GM23338 (cell line): Measurements from ENCODE around the gene ELOVL2. TPM values are rescaled to one million over a fixed set of nuclear protein-coding genes. Genes with fewer than 3 reads are reported as not detected.

Experiments used
- ATAC-seq: fragments of 200-7000 bp; cut with Tn5 transposase; 3 replicates; pipeline ENCODE4 v1.9.1; 2020
- DNase-seq: peaks from one replicate; pipeline ENCODE4 v3.0.0-alpha.2; 2015; ENCODE audit warnings: low spot score
- H2AFZ ChIP-seq: fragments of 200-600 bp; sonication (generic); 2 replicates; pipeline ENCODE4 v1.8.0; 2016; ENCODE audit warnings: antibody characterized with exemption, mild to moderate bottlenecking, moderate library complexity
- H3F3A ChIP-seq: fragments of 200-600 bp; sonication (generic); replicated peaks from 2 replicates; pipeline ENCODE4 v1.8.0; 2017; ENCODE audit warnings: antibody characterized with exemption, mixed run types, low read depth
- H3K27ac ChIP-seq: fragments of 200-600 bp; sonication (generic); 2 replicates; pipeline ENCODE4 v1.6.1; 2016; ENCODE audit warnings: low read depth
- H3K27me3 ChIP-seq: fragments of 200-600 bp; sonication (generic); 2 replicates; pipeline ENCODE4 v1.8.0; 2016; ENCODE audit warnings: mild to moderate bottlenecking, mixed run types, moderate library complexity; ENCODE audit not compliant: insufficient read depth
- H3K36me3 ChIP-seq: fragments of 200-600 bp; sonication (generic); 2 replicates; pipeline ENCODE4 v1.8.0; 2016; ENCODE audit warnings: mild to moderate bottlenecking; ENCODE audit not compliant: insufficient read depth
- H3K4me1 ChIP-seq: fragments of 200-600 bp; sonication (generic); 2 replicates; pipeline ENCODE4 v1.8.0; 2016; ENCODE audit warnings: mild to moderate bottlenecking, moderate library complexity; ENCODE audit not compliant: insufficient read depth
- H3K4me2 ChIP-seq: fragments of 200-600 bp; sonication (generic); 2 replicates; pipeline ENCODE4 v1.7.1; 2017; ENCODE audit warnings: mixed run types
- H3K4me3 ChIP-seq: fragments of 200-600 bp; sonication (generic); 2 replicates; pipeline ENCODE4 v1.6.1; 2016; ENCODE audit warnings: mixed run types
- H3K79me2 ChIP-seq: fragments of 200-600 bp; sonication (generic); replicated peaks from 2 replicates; pipeline ENCODE4 v1.8.0; 2017; ENCODE audit warnings: mild to moderate bottlenecking; ENCODE audit not compliant: insufficient read depth
- H3K9me2 ChIP-seq: fragments of 200-600 bp; sonication (generic); 2 replicates; pipeline ENCODE4 v1.8.0; 2017; ENCODE audit not compliant: insufficient read depth
- H4K20me1 ChIP-seq: fragments of 200-600 bp; sonication (generic); replicated peaks from 2 replicates; pipeline ENCODE4 v1.8.0; 2017; ENCODE audit warnings: mild to moderate bottlenecking; ENCODE audit not compliant: insufficient read depth
- H3K27ac Mint-ChIP-seq: 2 replicates; pipeline ENCODE4 v1.8.0; 2020; ENCODE audit warnings: inconsistent platforms, mild to moderate bottlenecking, moderate library complexity, mixed read lengths
- H3K27me3 Mint-ChIP-seq: 3 replicates; pipeline ENCODE4 v1.8.0; 2022; ENCODE audit warnings: low read depth, mild to moderate bottlenecking, moderate library complexity, mixed read lengths, inconsistent platforms; ENCODE audit not compliant: insufficient read depth, poor library complexity
- H3K36me3 Mint-ChIP-seq: 3 replicates; pipeline ENCODE4 v1.8.0; 2021; ENCODE audit warnings: low read depth, mild to moderate bottlenecking, inconsistent platforms, moderate library complexity, mixed read lengths
- H3K4me1 Mint-ChIP-seq: 3 replicates; pipeline ENCODE4 v1.8.0; 2020; ENCODE audit warnings: mild to moderate bottlenecking, inconsistent platforms, mixed read lengths
- H3K4me3 Mint-ChIP-seq: 3 replicates; pipeline ENCODE4 v1.8.0; 2021; ENCODE audit warnings: moderate library complexity, mild to moderate bottlenecking, inconsistent platforms, mixed read lengths
- H3K9me3 Mint-ChIP-seq: 3 replicates; pipeline ENCODE4 v1.8.0; 2020; ENCODE audit warnings: moderate library complexity, mild to moderate bottlenecking, inconsistent platforms, mixed read lengths
- CREB1 ChIP-seq: fragments of 250-450 bp; sonication (Bioruptor Pico); IDR thresholded peaks from 2 replicates; pipeline ENCODE4 v1.5.0; 2020; ENCODE audit warnings: low read depth, mild to moderate bottlenecking, moderate library complexity
- CTCF ChIP-seq, 2 experiments: fragments of 200-600 bp in 1 of 2; sonication (generic) in 1 of 2; conservative IDR thresholded peaks; 2 replicates each; pipeline versions ENCODE4 v1.5.1 to v1.6.1; 2016 to 2017; ENCODE audit warnings: antibody characterized with exemption in 2 of 2, low read depth in 2 of 2, mild to moderate bottlenecking in 2 of 2, moderate library complexity in 1 of 2
- ETS1 ChIP-seq: IDR thresholded peaks from 2 replicates; pipeline ENCODE4 v1.6.1; 2016; ENCODE audit warnings: antibody characterized with exemption
- EZH2 ChIP-seq: fragments of 200-600 bp; sonication (generic); IDR thresholded peaks from one replicate; pipeline ENCODE4 v1.8.0; 2017; ENCODE audit warnings: antibody characterized with exemption, mild to moderate bottlenecking, low read depth; ENCODE audit not compliant: unreplicated experiment
- EZH2phosphoT487 ChIP-seq: fragments of 200-600 bp; sonication (generic); IDR thresholded peaks from one replicate; pipeline ENCODE4 v1.8.1; 2018; ENCODE audit warnings: antibody characterized with exemption; ENCODE audit not compliant: unreplicated experiment
- JUNB ChIP-seq: IDR thresholded peaks from one replicate; pipeline ENCODE4 v1.6.1; 2016; ENCODE audit warnings: antibody characterized with exemption; ENCODE audit not compliant: unreplicated experiment
- NANOG ChIP-seq: IDR thresholded peaks from 2 replicates; pipeline ENCODE4 v1.6.1; 2016; ENCODE audit warnings: antibody characterized with exemption, borderline replicate concordance
- POLR2AphosphoS5 ChIP-seq: IDR thresholded peaks from 2 replicates; pipeline ENCODE4 v1.6.1; 2016; ENCODE audit warnings: antibody characterized with exemption, low read depth
- REST ChIP-seq: IDR thresholded peaks from one replicate; pipeline ENCODE4 v1.6.1; 2018; ENCODE audit warnings: antibody characterized with exemption; ENCODE audit not compliant: unreplicated experiment
- STAT1 ChIP-seq: IDR thresholded peaks from one replicate; pipeline ENCODE4 v1.6.1; 2016; ENCODE audit warnings: antibody characterized with exemption; ENCODE audit not compliant: unreplicated experiment
- ZNF114 ChIP-seq: fragments of 250-450 bp; sonication (Bioruptor Pico); IDR thresholded peaks from 2 replicates; pipeline ENCODE4 v1.5.0; 2020; ENCODE audit warnings: mild to moderate bottlenecking, moderate library complexity
- ZNF331 ChIP-seq: fragments of 250-450 bp; sonication (Bioruptor Pico); IDR thresholded peaks from 2 replicates; pipeline ENCODE4 v1.5.0; 2020; ENCODE audit warnings: low read depth, mild to moderate bottlenecking, moderate library complexity
- ZNF462 ChIP-seq: fragments of 250-450 bp; sonication (Bioruptor Pico); IDR thresholded peaks from 2 replicates; pipeline ENCODE4 v1.5.0; 2020; ENCODE audit warnings: mild to moderate bottlenecking, moderate library complexity
- polyA plus RNA-seq: library from polyadenylated mRNA; unstranded; fragments of >200 nt; fragmentation: Nextera tagmentation; extraction: Ambion mirVana; gene quantifications from 2 replicates; pipeline ENCODE4 v1.2.1, GENCODE V29; 2016
- total RNA-seq: library from RNA; depleted of rRNA; stranded (reverse); fragments of >200 nt; shearing (Covaris generic); gene quantifications from 2 replicates; pipeline ENCODE4 v1.2.3, GENCODE V29; 2014

Gene ELOVL2
- total and polyA plus RNA-seq, 2 experiments from 2014 or later = 1.2 to 1.6 TPM

- H3K27ac ChIP-seq = no peak overlapping the region
- no peak overlapping the region for H3K27ac Mint-ChIP-seq
- no peaks in the 10 kb centered on the region for H3K36me3 Mint-ChIP-seq
- H3K36me3 ChIP-seq = no peaks in the 10 kb centered on the region
- no peak overlapping the region for H3K4me3 Mint-ChIP-seq
- TF ChIP-seq JUNB (no peak), ZNF114 (CRISPR knock-in tag) (no peak), ZNF331 (CRISPR knock-in tag) (no peak), CREB1 (CRISPR knock-in tag) (no peak), REST (no peak), EZH2phosphoT487 (no peak), EZH2 (no peak), ETS1 (no peak), STAT1 (no peak), POLR2AphosphoS5 (no peak), CTCF (conservative IDR thresholded peaks at IDR 0.05; ENCODE audit: low read depth in 2 of 2) (no peak), NANOG (no peak), ZNF462 (CRISPR knock-in tag) (no peak)
- no peaks in the 10 kb centered on the region for H4K20me1 ChIP-seq
- H3K9me3 Mint-ChIP-seq = no peaks in the 10 kb centered on the region
- no peaks in the 10 kb centered on the region; the same call in 1 of the 2 replicates for H3F3A ChIP-seq
- H2AFZ ChIP-seq = no peak overlapping the region
- H3K4me1 Mint-ChIP-seq = peaks cover 20% of the 10 kb centered on the region
- DNase-seq = no peak
- H3K4me1 ChIP-seq = peaks cover 13% of the 10 kb centered on the region
- H3K4me3 ChIP-seq = no peak overlapping the region
- H3K4me2 ChIP-seq = no peak overlapping the region
- H3K27me3 ChIP-seq = no peaks in the 10 kb centered on the region
- no peak for ATAC-seq
- peaks cover 3% of the 10 kb centered on the region for H3K27me3 Mint-ChIP-seq
- H3K79me2 ChIP-seq = no peaks in the 10 kb centered on the region
- no peaks in the 10 kb centered on the region for H3K9me2 ChIP-seq
Observed at GRCh38 chr6:10993896-10994295, 50.2 kb downstream of the ELOVL2 start.
